Right ventricle myocardium superior (tissue), 1 donor: ENCODE measurements around the gene TRIM49D1. TPM values are rescaled to one million over a fixed set of nuclear protein-coding genes. Genes with fewer than 3 reads are reported as not detected.
"Not testable (repeated sequence)": the region's sequence is repeated elsewhere in the genome, so short reads cannot be mapped to it uniquely, and the experiment has no call there.

Source experiments
- ATAC-seq: fragments of 200-7000 bp; cut with Tn5 transposase; one replicate; pipeline ENCODE4 v1.9.1; 2020; ENCODE audit warnings: mild to moderate bottlenecking; ENCODE audit not compliant: poor library complexity
- DNase-seq: peaks from one replicate; pipeline ENCODE4 v3.0.0-alpha.2; 2020
- intact Hi-C: fragments of 100-400 bp; cut with DNase I; formaldehyde crosslinking; loops from one replicate; pipeline ENCODE4 v1.11.2; 2022
- long read RNA-seq: library from polyadenylated mRNA; unstranded; transcript quantifications from one replicate; pipeline ENCODE4 v2.0.0, GENCODE V29; 2021
- total RNA-seq: library from RNA; stranded (reverse); fragmentation: NEBNext Ultra II Directional; extraction: Animal tissue kit (Norgen Biotek cat#: 25700); gene quantifications from one replicate; pipeline ENCODE4 v1.2.1, GENCODE V29; 2021
- donor health status: DM: no; HTN: yes; CAD: no; lungs with severe emphysema.

TRIM49D1 gene, protein sequence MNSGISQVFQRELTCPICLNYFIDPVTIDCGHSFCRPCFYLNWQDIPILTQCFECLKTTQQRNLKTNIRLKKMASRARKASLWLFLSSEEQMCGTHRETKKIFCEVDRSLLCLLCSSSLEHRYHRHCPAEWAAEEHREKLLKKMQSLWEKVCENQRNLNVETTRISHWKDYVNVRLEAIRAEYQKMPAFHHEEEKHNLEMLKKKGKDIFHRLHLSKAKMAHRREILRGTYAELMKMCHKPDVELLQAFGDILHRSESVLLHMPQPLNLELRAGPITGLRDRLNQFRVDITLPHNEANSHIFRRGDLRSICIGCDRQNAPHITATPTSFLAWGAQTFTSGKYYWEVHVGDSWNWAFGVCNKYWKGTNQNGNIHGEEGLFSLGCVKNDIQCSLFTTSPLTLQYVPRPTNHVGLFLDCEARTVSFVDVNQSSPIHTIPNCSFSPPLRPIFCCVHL
- total RNA-seq, result not detected
- long read RNA-seq, result 0 reads

DNA sequence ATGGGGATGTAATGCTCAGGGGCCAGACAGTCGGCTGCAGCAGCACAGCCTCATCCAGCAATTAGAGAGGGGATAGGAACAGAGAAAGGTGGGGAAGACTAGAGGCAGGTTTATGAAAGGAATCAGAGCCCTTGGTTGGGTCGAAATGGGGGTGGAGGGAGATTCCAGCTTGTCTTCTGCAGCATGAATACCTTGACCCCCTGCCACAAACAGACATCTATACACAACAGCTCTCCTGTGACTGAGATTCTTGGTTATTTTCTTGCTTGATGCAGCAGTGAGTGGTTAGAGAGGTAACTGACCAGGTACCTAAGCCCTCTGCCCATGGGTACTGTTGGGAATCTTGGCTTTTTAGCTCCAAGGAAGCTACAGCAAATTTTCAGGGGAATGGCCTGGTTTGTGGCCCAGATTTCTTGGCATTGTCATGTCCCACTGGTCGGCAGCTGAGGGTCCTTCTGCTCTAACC, at the start of gene TRIM49D1:
TRIM49D1 (minus strand) TSS at position 51 of the 466 bp plus-strand sequence. CDS start 4,535 bp downstream, outside the sequence.
- ATAC-seq (no peak), DNase-seq (no peak)
- intact Hi-C loops, result no loop called here

DNA sequence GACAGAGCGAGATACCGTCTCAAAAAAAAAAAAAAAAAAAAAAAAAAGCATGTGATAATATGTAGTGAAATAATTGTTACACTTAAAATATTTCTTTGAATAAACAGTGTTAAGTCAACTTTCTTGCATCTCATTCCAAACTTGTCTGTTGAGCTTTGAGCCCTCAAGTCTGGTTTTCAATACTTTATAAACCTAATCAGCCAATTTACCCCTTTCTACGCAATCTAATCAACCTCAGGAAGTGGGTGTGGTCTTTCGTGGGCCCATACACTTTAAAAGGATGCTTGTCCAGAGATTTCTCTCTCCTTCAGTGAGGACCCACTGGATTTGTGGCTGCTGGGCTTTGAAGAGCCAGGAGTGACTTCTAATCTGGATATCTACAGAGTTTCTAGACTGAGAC, 43.7 kb upstream of the TRIM49D1 start, which contains the start of gene TRIM64:
TRIM64 (plus strand) TSS at position 301 of the 400 bp plus-strand sequence. CDS start 2,467 bp downstream, outside the sequence.
- ATAC-seq, DNase-seq, intact Hi-C loops: not testable (repeated sequence)

DNA sequence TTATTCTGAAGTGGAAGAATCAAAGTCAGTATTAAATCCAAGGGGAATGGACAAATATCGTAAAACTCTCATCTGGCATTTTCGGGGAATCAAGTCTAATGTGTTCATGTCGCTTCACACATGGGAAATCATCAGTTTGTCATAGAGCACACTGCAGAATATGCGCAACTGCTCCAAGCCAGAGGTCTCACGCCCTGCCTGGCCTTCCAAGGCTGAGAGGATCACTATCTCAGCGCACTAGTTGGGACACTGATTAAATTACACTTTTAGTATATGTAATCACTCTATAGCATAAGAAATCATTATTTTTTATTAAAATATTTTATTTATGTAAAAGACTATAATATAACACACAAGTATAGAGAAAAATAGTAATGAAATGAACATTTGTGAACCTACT, 38.8 kb upstream of the TRIM49D1 start:
- DNase-seq, intact Hi-C loops, ATAC-seq: not testable (repeated sequence)

DNA sequence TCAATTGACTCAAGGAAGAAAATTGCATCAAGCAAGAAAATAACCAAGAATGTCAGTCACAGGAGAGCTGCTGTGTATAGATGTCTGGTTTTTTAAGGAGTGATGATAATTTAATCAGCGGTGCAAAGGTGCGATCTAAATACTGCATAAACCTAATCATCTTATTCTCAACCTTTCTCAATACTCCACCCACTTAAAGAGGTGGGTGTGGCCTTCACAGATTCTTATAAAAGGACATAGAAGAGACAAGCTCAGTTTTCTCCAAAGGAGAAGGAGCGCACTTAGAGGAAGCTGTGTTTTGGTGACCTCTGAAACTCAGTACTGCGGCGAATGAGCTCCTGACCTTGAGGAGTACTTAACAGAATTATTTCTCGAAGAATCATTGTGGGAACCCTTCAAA, 1.7 kb upstream of the TRIM49D1 start, which contains the start of gene TRIM49D2:
TRIM49D2 (plus strand) TSS at position 301 of the 400 bp plus-strand sequence. CDS start 2,698 bp downstream, outside the sequence.
- ATAC-seq, DNase-seq, intact Hi-C loops: not testable (repeated sequence)

DNA sequence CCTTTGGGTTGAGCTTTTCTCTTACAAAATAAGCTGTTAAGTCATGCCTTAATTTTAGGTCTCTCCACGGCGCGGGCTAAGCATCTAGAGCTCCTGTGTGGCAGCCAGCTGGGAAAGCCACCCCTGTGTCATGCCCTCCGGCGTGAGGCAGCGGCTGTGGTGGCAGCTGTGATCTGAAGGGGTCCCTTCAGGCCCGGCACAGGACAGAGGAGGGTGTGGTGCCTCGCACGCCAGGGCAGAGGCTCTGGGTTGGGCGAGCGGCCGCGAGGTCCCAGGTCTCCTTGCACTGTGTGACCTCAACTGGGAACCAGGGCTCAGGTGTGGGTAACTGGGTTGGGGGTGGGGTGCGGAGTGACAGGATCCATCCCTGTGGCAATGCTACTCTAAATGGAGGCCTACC, 21.2 kb downstream of the TRIM49D1 start:
- intact Hi-C loops, ATAC-seq, DNase-seq: not testable (repeated sequence)

DNA sequence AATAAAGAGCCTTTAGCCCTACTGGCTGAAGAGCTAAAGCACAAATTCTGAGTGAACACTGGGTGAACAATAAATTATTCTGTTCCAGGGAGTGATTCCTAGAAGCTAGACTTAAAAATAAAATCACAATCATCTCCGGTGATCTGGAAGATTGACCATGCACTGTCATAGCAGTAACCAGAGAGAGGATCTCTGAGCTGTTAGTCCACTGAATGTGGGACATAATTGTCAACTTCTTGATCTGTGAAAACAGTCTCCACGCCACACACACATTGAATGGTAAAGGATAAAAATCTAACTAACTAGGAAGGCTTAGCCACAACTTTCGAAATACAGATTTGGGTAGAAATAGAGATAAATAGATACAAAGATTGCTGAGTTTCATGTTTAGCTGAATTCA, 28.8 kb downstream of the TRIM49D1 start:
- intact Hi-C loops, ATAC-seq, DNase-seq: not testable (repeated sequence)

DNA sequence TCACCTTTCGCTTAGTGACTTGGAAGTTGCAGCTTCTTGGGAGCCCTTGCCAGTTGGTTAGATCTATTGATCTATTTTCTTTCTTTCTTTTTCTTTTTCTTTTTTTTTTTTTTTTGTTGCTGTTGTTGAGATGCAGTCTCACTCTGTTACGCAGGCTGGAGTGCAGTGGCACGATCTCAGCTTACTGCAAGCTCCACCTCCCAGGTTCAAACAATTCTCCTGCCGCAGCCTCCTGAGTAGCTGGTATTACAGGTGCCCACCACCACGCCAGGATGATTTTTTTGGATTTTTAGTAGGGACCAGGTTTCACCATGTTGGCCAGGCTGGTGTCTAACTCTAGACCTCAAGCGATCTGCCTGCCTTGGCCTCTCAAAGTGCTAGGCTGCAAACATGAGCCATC, 44.5 kb downstream of the TRIM49D1 start:
- DNase-seq, intact Hi-C loops, ATAC-seq: not testable (repeated sequence)

DNA sequence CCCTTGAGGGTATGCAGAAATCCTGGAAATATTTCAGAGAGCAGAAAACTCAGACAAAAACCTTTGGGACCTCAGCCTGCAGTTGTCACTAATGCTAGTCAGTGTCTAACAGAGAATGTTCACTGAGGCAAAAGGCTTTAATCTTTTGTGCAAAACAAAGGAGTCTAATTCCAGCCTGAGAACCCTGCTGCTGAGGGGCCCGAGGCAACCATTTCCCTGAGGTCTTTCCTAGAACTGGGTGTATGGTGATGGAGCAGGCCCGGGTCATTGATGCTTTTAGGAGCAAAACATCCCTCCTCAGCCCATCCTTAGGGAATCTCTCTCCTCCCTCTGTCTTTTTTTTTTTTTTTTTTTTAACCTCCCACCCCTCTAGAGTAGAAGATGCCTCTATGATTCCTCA, 49.5 kb downstream of the TRIM49D1 start:
- DNase-seq, intact Hi-C loops, ATAC-seq: not testable (repeated sequence)

DNA sequence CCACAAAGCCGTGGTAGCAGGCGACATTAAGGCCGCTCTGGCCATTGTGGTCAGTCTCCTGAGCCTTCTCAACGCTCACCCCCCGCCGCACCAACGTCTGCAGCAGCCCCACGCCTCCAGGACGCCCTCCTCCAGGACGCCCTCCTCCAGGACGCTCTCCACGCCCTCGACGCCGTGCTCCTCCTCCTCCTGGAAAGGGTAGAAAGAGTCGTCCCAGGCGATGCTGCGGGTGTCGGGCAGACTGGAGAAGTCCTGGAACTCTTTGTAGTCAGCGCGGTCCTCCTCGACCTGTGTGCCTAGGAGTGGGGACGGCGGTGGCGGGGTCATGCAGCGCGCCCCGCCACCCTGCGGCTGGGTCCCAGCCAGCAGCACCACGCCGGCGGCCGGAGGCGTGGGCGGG, 56.8 kb downstream of the TRIM49D1 start:
- intact Hi-C loops, ATAC-seq: not testable (repeated sequence)
- peak; percentile 20 for DNase-seq

DNA sequence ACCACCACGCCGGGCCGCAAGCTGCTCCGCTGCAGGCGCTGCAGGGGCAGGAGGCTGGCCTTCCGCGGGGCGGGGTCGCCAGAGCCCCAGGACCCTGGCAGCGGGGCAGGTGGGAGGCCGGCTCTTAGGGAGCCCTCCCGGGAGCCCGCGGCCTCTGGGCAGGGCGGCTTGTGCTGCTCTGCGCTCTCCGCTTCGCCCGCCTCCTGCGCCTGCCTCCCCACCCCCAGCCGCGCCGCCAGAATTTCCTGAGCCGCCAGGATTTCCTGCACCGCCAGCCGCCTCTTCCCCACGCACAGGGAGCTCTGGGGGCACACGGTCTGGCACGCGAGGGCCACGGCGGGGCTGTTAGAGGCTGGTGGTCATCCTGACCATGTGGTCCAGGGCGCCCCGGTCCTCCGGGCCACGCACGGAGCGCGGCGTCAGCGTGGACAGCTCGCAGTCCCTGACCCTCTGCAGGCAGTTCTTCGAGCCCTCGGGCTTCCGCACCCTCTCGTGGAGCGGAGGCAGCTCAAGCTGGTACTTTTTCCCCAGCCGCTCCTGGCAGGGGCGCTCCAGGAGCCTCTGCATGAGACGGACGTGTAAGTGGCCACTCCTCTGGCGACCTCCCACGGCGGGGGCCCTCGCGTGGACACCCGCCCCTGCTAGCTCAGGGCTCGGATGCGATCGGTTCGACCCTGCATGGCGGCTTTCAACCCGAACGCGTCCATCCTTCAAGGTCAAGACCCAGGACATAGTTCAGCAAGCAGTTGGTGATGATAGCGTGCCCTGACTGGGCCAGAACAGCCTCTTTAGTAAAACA, 57.9 kb downstream of the TRIM49D1 start:
- intact Hi-C loops, ATAC-seq: not testable (repeated sequence)
- peak; percentile 29 for DNase-seq

Other genes starting within 250 kb of the TRIM49D1 start
- not detected for gene TRIM77, start 211.9 kb downstream of the TRIM49D1 start, total RNA-seq
- not detected for gene TRIM49, start 113.7 kb downstream of the TRIM49D1 start, total RNA-seq
- not detected for gene TRIM64B, start 43.8 kb downstream of the TRIM49D1 start, total RNA-seq
- gene TRIM49D2, start 1.8 kb upstream of the TRIM49D1 start, total RNA-seq, result not detected
- gene TRIM64, start 43.8 kb upstream of the TRIM49D1 start, total RNA-seq, result not detected
- gene TRIM49C, start 108.9 kb upstream of the TRIM49D1 start, total RNA-seq, result not detected
- not detected for gene UBTFL1, start 163.7 kb upstream of the TRIM49D1 start, total RNA-seq
- 1.2 TPM for gene NAALAD2, start 212.4 kb upstream of the TRIM49D1 start, total RNA-seq